Uterus (tissue), 2 donors: ENCODE measurements around the gene NOTCH1.

Experiments
- CTCF ChIP-seq, 4 experiments: fragments of 200-600 bp in 2 of 4; fragments of 450-650 bp in 2 of 4; sonication (generic) in 2 of 4; IDR thresholded peaks; one replicate each; pipeline ENCODE4 v1.5.1; 2016 to 2019; ENCODE audit warnings: antibody characterized with exemption in 4 of 4, mild to moderate bottlenecking in 2 of 4, moderate library complexity in 1 of 4
- POLR2A ChIP-seq, 2 donors: fragments of 450-650 bp; IDR thresholded peaks; one replicate each; pipeline ENCODE4 v1.6.1; 2016; ENCODE audit warnings: antibody characterized with exemption in 2 of 2, mild to moderate bottlenecking in 1 of 2, moderate library complexity in 1 of 2

GRCh38 chr9:136542241-136543040, 3.4 kb downstream of the NOTCH1 start:
- TF ChIP-seq CTCF (IDR thresholded peaks at IDR 0.05) (no peak), POLR2A (IDR thresholded peaks at IDR 0.05) (no peak)
